22Rv1 (cell line): ENCODE data around the gene AP1M1.

Experiments used
- CTCF ChIP-seq: fragments of 450-650 bp; IDR thresholded peaks from 2 replicates; pipeline ENCODE4 v1.5.1; 2017; ENCODE audit warnings: mild to moderate bottlenecking
- ZFX ChIP-seq: fragments of 450-650 bp; IDR thresholded peaks from 2 replicates; pipeline ENCODE4 v1.6.1; 2017; ENCODE audit warnings: antibody characterized with exemption, borderline replicate concordance

- TF ChIP-seq CTCF (no peak), ZFX (no peak)
Observed at GRCh38 chr19:16224293-16225045, 26.8 kb downstream of the AP1M1 start.
